HepG2 (cell line): Measurements from ENCODE around the gene ARMH1. TPM values are rescaled to one million over a fixed set of nuclear protein-coding genes. Genes with fewer than 3 reads are reported as not detected.
A peak's percentile ranks its signal among the peaks of the same experiment; 100 is the strongest.

ENCODE experiments used
- AGO1 ChIP-seq: fragments of 200-400 bp; formaldehyde crosslinking; IDR thresholded peaks from 2 replicates; pipeline ENCODE4 v1.6.1; 2017; ENCODE audit warnings: mild to moderate bottlenecking, low read depth, low read length, moderate library complexity; ENCODE audit not compliant: poor library complexity, severe bottlenecking
- HDAC6 ChIP-seq: fragments of 200-600 bp; sonication (generic); IDR thresholded peaks from 2 replicates; pipeline ENCODE4 v1.7.0; 2017; ENCODE audit warnings: mild to moderate bottlenecking, antibody characterized with exemption, low read length, low read depth
- HNRNPH1 ChIP-seq: fragments of 200-400 bp; formaldehyde crosslinking; optimal IDR thresholded peaks from 2 replicates; pipeline ENCODE3; 2017; ENCODE audit warnings: mild to moderate bottlenecking, low read depth, low read length
- KDM5A ChIP-seq: fragments of 200-600 bp; sonication (generic); IDR thresholded peaks from 2 replicates; pipeline ENCODE4 v1.7.0; 2018; ENCODE audit warnings: antibody characterized with exemption, mild to moderate bottlenecking, low read length, borderline replicate concordance
- NCOR1 ChIP-seq: fragments of 200-600 bp; sonication (generic); IDR thresholded peaks from 2 replicates; pipeline ENCODE4 v1.7.0; 2017; ENCODE audit warnings: antibody characterized with exemption, low read length, borderline replicate concordance
- SP1 ChIP-seq, 2 experiments: fragments of 450-650 bp in 1 of 2; sonication (generic) in 1 of 2; formaldehyde crosslinking in 1 of 2; IDR thresholded peaks; 2 replicates each; pipeline versions ENCODE4 v1.4.0 to v1.6.1; 2016 to 2020; ENCODE audit warnings: missing genetic modification reagents in 1 of 2
- ZNF263 ChIP-seq: sonication (generic); formaldehyde crosslinking; IDR thresholded peaks from 2 replicates; pipeline ENCODE4 v1.4.0; 2020; ENCODE audit warnings: missing genetic modification reagents
- polyA plus RNA-seq, 8 experiments: library from polyadenylated mRNA; depleted of rRNA in 3 of 8; stranded (reverse) in 7 of 8; unstranded in 1 of 8; fragments of >200 nt; fragmentation: Illumina TruSeq in 4 of 8; extraction: Trizol in 4 of 8; gene quantifications; 2 replicates each; pipeline versions ENCODE4 v1.2.1 to v1.2.3, GENCODE V29; 2011 to 2016; ENCODE audit warnings: low read depth in 4 of 8, missing spikeins in 1 of 8, mixed read lengths in 1 of 8; ENCODE audit not compliant: insufficient read depth in 1 of 8
- total RNA-seq, 5 experiments: library from RNA; depleted of rRNA; stranded (reverse); fragments of >200 nt; fragmentation: Illumina TruSeq; extraction: Trizol; gene quantifications; 2 replicates each; pipeline ENCODE4 v1.2.3, GENCODE V29; 2016; ENCODE audit warnings: low read depth in 1 of 5
- TF ChIP-seq, protein P1 (sequence below): sonication (generic); formaldehyde crosslinking; conservative IDR thresholded peaks from 2 replicates; pipeline ENCODE4 v1.8.1; 2023; ENCODE audit warnings: missing genetic modification reagents
- TF ChIP-seq, protein P2 (sequence below): sonication (generic); formaldehyde crosslinking; IDR thresholded peaks from 2 replicates; pipeline ENCODE4 v1.5.1; 2020; ENCODE audit warnings: mild to moderate bottlenecking, missing genetic modification reagents, borderline replicate concordance
- TF ChIP-seq, protein P3 (sequence below): sonication (generic); formaldehyde crosslinking; IDR thresholded peaks from 2 replicates; pipeline ENCODE4 v1.5.0; 2020; ENCODE audit warnings: missing genetic modification reagents
- TF ChIP-seq, protein P4 (sequence below): sonication (generic); formaldehyde crosslinking; conservative IDR thresholded peaks from 2 replicates; pipeline ENCODE4 v1.4.0; 2020; ENCODE audit warnings: mild to moderate bottlenecking, missing genetic modification reagents, moderate library complexity
- TF ChIP-seq, protein P5 (sequence below): sonication (generic); formaldehyde crosslinking; IDR thresholded peaks from 2 replicates; pipeline ENCODE4 v1.5.0; 2020; ENCODE audit warnings: mild to moderate bottlenecking, missing genetic modification reagents

ARMH1 gene
- total and polyA plus RNA-seq, 2 of the 13 experiments (the other 11 are each of a cell fraction or from before 2014, with no cell fraction given), result 0.69 TPM; not detected in 1

DNA sequence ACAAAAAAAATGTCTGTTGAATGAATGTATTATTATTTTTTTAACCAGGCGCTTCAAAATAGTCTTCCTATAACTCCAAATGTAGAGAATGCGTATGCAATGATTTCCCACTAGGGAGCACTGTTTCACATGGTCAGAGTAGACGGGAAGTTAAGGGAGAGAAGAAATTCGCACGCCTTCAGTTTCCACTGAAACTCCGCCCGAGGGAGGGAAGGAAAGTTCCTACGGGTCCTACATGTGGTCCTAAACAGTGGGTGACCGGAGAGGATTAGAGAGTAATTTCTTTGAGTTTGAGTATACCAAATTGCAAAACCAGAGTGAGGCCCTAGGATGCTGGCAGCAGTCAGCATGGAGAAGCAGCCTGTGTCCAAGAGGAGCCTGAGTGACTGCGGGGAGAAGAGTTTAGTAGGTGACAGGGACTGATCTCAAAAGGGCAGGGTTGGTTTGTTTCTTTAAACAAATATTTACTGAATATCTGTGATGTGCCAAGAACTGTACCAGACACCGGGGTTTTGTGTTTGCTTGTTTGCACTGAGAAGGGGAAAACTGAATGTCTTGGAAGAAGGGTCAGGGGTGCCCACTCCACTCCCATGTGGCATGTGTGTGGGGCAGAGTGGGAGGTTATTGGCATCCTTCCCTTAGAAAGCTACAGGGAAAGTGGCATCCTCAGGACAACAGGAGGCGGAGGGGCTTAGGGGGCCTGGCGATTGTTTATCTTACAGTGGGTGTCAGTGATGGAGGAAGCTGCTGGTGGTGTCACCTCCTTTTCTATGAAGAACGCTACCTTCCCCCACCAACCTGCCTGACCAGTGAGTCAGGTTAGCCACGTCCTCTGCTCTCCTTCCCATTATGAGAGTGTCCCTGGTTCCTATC, 33.7 kb downstream of the ARMH1 start (continued):
- TF ChIP-seq, protein P1, sequence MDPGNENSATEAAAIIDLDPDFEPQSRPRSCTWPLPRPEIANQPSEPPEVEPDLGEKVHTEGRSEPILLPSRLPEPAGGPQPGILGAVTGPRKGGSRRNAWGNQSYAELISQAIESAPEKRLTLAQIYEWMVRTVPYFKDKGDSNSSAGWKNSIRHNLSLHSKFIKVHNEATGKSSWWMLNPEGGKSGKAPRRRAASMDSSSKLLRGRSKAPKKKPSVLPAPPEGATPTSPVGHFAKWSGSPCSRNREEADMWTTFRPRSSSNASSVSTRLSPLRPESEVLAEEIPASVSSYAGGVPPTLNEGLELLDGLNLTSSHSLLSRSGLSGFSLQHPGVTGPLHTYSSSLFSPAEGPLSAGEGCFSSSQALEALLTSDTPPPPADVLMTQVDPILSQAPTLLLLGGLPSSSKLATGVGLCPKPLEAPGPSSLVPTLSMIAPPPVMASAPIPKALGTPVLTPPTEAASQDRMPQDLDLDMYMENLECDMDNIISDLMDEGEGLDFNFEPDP, result 0 out of 2 replicates have a peak, but pooled peaks have one; percentile 70
- TF ChIP-seq HNRNPH1 (no peak), ZNF263 (CRISPR knock-in tag) (no peak), HDAC6 (no peak), SP1 (IDR thresholded peaks at IDR 0.05) (no peak), SP1 (CRISPR knock-in tag; IDR thresholded peaks at IDR 0.05) (no peak), KDM5A (no peak), NCOR1 (no peak), AGO1 (no peak)
- TF ChIP-seq, protein P2, sequence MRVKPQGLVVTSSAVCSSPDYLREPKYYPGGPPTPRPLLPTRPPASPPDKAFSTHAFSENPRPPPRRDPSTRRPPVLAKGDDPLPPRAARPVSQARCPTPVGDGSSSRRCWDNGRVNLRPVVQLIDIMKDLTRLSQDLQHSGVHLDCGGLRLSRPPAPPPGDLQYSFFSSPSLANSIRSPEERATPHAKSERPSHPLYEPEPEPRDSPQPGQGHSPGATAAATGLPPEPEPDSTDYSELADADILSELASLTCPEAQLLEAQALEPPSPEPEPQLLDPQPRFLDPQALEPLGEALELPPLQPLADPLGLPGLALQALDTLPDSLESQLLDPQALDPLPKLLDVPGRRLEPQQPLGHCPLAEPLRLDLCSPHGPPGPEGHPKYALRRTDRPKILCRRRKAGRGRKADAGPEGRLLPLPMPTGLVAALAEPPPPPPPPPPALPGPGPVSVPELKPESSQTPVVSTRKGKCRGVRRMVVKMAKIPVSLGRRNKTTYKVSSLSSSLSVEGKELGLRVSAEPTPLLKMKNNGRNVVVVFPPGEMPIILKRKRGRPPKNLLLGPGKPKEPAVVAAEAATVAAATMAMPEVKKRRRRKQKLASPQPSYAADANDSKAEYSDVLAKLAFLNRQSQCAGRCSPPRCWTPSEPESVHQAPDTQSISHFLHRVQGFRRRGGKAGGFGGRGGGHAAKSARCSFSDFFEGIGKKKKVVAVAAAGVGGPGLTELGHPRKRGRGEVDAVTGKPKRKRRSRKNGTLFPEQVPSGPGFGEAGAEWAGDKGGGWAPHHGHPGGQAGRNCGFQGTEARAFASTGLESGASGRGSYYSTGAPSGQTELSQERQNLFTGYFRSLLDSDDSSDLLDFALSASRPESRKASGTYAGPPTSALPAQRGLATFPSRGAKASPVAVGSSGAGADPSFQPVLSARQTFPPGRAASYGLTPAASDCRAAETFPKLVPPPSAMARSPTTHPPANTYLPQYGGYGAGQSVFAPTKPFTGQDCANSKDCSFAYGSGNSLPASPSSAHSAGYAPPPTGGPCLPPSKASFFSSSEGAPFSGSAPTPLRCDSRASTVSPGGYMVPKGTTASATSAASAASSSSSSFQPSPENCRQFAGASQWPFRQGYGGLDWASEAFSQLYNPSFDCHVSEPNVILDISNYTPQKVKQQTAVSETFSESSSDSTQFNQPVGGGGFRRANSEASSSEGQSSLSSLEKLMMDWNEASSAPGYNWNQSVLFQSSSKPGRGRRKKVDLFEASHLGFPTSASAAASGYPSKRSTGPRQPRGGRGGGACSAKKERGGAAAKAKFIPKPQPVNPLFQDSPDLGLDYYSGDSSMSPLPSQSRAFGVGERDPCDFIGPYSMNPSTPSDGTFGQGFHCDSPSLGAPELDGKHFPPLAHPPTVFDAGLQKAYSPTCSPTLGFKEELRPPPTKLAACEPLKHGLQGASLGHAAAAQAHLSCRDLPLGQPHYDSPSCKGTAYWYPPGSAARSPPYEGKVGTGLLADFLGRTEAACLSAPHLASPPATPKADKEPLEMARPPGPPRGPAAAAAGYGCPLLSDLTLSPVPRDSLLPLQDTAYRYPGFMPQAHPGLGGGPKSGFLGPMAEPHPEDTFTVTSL (CRISPR knock-in tag), result no peak
- TF ChIP-seq, protein P3, sequence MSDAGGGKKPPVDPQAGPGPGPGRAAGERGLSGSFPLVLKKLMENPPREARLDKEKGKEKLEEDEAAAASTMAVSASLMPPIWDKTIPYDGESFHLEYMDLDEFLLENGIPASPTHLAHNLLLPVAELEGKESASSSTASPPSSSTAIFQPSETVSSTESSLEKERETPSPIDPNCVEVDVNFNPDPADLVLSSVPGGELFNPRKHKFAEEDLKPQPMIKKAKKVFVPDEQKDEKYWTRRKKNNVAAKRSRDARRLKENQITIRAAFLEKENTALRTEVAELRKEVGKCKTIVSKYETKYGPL (CRISPR knock-in tag), result no peak
- TF ChIP-seq, protein P4, sequence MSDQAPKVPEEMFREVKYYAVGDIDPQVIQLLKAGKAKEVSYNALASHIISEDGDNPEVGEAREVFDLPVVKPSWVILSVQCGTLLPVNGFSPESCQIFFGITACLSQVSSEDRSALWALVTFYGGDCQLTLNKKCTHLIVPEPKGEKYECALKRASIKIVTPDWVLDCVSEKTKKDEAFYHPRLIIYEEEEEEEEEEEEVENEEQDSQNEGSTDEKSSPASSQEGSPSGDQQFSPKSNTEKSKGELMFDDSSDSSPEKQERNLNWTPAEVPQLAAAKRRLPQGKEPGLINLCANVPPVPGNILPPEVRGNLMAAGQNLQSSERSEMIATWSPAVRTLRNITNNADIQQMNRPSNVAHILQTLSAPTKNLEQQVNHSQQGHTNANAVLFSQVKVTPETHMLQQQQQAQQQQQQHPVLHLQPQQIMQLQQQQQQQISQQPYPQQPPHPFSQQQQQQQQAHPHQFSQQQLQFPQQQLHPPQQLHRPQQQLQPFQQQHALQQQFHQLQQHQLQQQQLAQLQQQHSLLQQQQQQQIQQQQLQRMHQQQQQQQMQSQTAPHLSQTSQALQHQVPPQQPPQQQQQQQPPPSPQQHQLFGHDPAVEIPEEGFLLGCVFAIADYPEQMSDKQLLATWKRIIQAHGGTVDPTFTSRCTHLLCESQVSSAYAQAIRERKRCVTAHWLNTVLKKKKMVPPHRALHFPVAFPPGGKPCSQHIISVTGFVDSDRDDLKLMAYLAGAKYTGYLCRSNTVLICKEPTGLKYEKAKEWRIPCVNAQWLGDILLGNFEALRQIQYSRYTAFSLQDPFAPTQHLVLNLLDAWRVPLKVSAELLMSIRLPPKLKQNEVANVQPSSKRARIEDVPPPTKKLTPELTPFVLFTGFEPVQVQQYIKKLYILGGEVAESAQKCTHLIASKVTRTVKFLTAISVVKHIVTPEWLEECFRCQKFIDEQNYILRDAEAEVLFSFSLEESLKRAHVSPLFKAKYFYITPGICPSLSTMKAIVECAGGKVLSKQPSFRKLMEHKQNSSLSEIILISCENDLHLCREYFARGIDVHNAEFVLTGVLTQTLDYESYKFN (CRISPR knock-in tag), result peak; percentile 44
- TF ChIP-seq, protein P5, sequence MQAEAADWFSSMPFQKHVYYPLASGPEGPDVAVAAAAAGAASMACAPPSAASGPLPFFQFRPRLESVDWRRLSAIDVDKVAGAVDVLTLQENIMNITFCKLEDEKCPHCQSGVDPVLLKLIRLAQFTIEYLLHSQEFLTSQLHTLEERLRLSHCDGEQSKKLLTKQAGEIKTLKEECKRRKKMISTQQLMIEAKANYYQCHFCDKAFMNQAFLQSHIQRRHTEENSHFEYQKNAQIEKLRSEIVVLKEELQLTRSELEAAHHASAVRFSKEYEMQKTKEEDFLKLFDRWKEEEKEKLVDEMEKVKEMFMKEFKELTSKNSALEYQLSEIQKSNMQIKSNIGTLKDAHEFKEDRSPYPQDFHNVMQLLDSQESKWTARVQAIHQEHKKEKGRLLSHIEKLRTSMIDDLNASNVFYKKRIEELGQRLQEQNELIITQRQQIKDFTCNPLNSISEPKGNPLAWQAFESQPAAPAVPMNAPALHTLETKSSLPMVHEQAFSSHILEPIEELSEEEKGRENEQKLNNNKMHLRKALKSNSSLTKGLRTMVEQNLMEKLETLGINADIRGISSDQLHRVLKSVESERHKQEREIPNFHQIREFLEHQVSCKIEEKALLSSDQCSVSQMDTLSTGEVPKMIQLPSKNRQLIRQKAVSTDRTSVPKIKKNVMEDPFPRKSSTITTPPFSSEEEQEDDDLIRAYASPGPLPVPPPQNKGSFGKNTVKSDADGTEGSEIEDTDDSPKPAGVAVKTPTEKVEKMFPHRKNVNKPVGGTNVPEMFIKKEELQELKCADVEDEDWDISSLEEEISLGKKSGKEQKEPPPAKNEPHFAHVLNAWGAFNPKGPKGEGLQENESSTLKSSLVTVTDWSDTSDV (CRISPR knock-in tag), result no peak
